Left ventricle myocardium inferior (tissue), 1 donor: ENCODE results near the gene MYOM1. TPM values are rescaled to one million over a fixed set of nuclear protein-coding genes. Genes with fewer than 3 reads are reported as not detected.

ENCODE experiments used
- DNase-seq: peaks from one replicate; pipeline ENCODE4 v3.0.0-alpha.2; 2020
- H3K27ac ChIP-seq: fragments of 200-600 bp; replicated peaks from 2 replicates; pipeline ENCODE4 v1.8.0; 2021
- H3K27me3 ChIP-seq: fragments of 200-600 bp; 2 replicates; pipeline ENCODE4 v1.8.0; 2021; ENCODE audit warnings: low read depth
- H3K36me3 ChIP-seq: fragments of 200-600 bp; 2 replicates; pipeline ENCODE4 v1.8.0; 2021
- H3K4me1 ChIP-seq: fragments of 200-600 bp; 2 replicates; pipeline ENCODE4 v1.8.0; 2021
- H3K4me3 ChIP-seq: fragments of 200-600 bp; 2 replicates; pipeline ENCODE4 v1.8.0; 2021; ENCODE audit warnings: mild to moderate bottlenecking, moderate library complexity
- H3K9me3 ChIP-seq: fragments of 200-600 bp; replicated peaks from 2 replicates; pipeline ENCODE4 v1.8.0; 2021
- intact Hi-C: fragments of 100-400 bp; cut with micrococcal nuclease; formaldehyde crosslinking; loops from one replicate; pipeline ENCODE4 v1.11.0; 2022
- total RNA-seq: library from RNA; stranded (reverse); fragmentation: NEBNext Ultra II Directional; extraction: Animal tissue kit (Norgen Biotek cat#: 25700); gene quantifications from one replicate; pipeline ENCODE4 v1.2.1, GENCODE V29; 2021
- TF ChIP-seq, protein P1 (sequence below): fragments of 200-600 bp; IDR thresholded peaks from 2 replicates; pipeline ENCODE4 v1.8.0; 2021; ENCODE audit warnings: antibody characterized with exemption, mild to moderate bottlenecking, borderline replicate concordance
- donor health status: DM: no; HTN: yes; CAD: no; lungs with severe emphysema.

The MYOM1 gene
- total RNA-seq, 1 donor from 2014 or later, result 667 TPM

DNA sequence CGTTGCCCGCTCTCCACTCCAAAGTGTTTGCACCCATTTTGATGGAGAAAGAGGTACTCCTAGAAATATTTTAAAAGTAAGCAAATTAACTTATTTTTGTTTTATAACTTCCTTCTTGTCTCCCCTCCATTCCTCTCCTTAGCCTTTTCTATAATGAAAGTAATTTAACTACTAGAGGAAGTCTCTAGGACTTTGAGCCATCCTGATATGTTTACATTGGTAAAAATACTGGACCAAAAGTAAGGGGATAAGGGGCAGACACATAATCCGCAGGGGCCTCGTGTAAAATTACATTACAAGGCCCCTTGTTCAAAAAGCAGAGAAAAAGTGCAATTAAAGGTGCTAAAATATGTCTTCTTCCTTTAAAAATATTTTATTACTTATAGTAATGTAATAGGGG is 55.4 kb downstream of the MYOM1 start:
- Histone ChIP-seq H3K9me3 (no peaks in the 10 kb centered on the region), H3K36me3 (peaks cover 90% of the 10 kb centered on the region), H3K27ac (no peak overlapping the region), H3K4me1 (peaks cover under 1% of the 10 kb centered on the region), H3K27me3 (no peaks in the 10 kb centered on the region), H3K4me3 (no peak overlapping the region)
- TF ChIP-seq, protein P1, sequence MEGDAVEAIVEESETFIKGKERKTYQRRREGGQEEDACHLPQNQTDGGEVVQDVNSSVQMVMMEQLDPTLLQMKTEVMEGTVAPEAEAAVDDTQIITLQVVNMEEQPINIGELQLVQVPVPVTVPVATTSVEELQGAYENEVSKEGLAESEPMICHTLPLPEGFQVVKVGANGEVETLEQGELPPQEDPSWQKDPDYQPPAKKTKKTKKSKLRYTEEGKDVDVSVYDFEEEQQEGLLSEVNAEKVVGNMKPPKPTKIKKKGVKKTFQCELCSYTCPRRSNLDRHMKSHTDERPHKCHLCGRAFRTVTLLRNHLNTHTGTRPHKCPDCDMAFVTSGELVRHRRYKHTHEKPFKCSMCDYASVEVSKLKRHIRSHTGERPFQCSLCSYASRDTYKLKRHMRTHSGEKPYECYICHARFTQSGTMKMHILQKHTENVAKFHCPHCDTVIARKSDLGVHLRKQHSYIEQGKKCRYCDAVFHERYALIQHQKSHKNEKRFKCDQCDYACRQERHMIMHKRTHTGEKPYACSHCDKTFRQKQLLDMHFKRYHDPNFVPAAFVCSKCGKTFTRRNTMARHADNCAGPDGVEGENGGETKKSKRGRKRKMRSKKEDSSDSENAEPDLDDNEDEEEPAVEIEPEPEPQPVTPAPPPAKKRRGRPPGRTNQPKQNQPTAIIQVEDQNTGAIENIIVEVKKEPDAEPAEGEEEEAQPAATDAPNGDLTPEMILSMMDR, result no peak
- DNase-seq, result no peak
- intact Hi-C loops, result no loop called here

DNA sequence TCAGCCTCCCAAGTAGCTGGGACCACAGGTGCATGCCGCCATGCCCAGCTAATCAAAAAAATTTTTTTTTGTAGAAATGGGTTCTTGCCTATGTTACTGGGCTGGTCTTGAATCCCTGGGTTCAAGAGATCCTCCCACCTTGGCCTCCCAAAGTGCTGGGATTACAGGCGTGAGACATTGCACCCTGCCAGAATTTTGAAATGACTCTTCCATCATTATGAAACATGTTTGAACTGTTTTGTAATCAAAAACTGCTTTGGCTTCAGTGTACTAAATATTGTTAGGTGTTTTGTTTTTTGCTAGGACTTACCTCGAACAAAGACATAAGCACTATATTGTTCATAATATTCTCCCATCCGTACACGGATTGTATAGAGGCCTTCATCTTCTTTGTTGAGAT is 55.8 kb downstream of the MYOM1 start:
- no peak for DNase-seq
- TF ChIP-seq, protein P1, result no peak
- no peaks in the 10 kb centered on the region for H3K27me3 ChIP-seq
- intact Hi-C loops, result no loop called here
- no peak overlapping the region for H3K27ac ChIP-seq
- H3K36me3 ChIP-seq, result peaks cover 92% of the 10 kb centered on the region
- peaks cover 5% of the 10 kb centered on the region for H3K4me1 ChIP-seq
- H3K4me3 ChIP-seq, result no peak overlapping the region
- no peaks in the 10 kb centered on the region for H3K9me3 ChIP-seq

DNA sequence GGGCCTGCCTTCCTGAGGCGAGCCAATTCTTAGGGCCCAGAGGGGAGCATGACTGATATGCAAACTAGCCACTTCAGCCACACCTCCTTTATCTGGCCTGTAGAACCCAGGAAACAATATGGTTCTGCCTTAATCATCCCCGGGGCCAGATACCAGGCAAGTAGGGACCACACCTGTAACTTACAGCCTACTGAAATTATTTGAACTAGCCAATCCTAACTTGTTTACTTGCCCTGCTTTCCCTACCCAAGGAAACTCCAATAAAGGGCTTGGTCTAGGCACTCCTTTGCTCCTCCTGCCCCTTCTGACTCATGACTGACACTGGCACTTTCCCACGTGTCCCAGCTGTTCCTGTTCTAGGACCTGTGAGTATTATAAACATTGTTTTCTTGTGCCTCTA is 57.6 kb downstream of the MYOM1 start:
- H3K9me3 ChIP-seq, result no peaks in the 10 kb centered on the region
- intact Hi-C loops, result no loop called here
- peaks cover 23% of the 10 kb centered on the region for H3K4me1 ChIP-seq
- H3K36me3 ChIP-seq, result peaks cover 88% of the 10 kb centered on the region
- H3K4me3 ChIP-seq, result no peak overlapping the region
- peak overlapping the region; percentile 23 for H3K27ac ChIP-seq
- DNase-seq, result no peak
- TF ChIP-seq, protein P1, result no peak
- no peaks in the 10 kb centered on the region for H3K27me3 ChIP-seq

DNA sequence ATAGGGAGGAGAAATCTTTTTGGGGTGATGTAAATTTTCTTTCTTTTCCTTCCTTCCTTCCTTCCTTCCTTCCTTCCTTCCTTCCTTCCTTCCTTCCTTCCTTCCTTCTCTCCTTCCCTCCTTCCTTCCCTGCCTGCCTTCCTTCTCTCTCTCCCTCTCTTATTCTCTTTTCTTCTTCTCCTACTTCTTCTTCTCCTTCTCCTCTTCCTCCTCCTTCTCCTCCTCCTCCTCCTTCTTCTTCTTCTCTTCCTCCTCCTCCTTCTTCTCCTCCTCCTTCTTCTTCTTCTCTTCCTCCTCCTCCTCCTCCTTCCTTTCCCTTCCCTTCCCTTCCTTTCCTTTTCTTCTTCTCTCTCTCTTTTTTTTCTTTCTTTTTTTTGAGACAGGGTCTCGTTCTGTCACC is 59.9 kb downstream of the MYOM1 start:
- Histone ChIP-seq H3K36me3 (peaks cover 69% of the 10 kb centered on the region), H3K9me3 (no peaks in the 10 kb centered on the region), H3K27ac (no peak overlapping the region), H3K4me1 (peaks cover 46% of the 10 kb centered on the region), H3K27me3 (no peaks in the 10 kb centered on the region), H3K4me3 (no peak overlapping the region)
- no peak for DNase-seq
- intact Hi-C loops, result loop anchor here (10.0 kb wide), 1 partner anchor 85 kb away; the partner anchor contains the start of gene MYL12A
- TF ChIP-seq, protein P1, result no peak

DNA sequence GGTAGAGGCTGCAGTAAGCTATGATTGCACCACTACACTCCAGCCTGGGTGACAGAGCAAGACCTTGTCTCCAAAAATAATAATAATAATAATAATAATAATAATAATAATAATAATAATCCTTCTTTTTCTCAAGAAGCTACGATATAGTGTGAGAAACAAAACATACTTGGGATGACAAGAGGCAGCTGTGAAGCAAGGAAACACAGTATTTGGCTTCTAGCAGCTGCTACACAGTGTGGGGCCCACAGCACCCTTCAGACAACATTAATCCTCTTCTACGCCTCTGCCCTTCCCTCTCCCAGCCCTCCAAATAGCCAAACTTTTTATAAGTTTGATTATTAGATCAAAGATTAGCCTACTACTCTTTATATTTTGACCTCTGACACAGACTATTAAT is 62.2 kb downstream of the MYOM1 start:
- Histone ChIP-seq H3K27me3 (no peaks in the 10 kb centered on the region), H3K36me3 (peaks cover 52% of the 10 kb centered on the region), H3K4me1 (peaks cover 68% of the 10 kb centered on the region), H3K9me3 (no peaks in the 10 kb centered on the region), H3K27ac (peak overlapping the region; percentile 79), H3K4me3 (no peak overlapping the region)
- DNase-seq, result no peak
- TF ChIP-seq, protein P1, result no peak
- intact Hi-C loops, result loop anchor here (10.0 kb wide), 1 partner anchor 87 kb away; the partner anchor contains the start of gene MYL12A
